OCI-LY1 (cell line): ENCODE measurements around the gene GP1BB.

ENCODE experiments used
- H2AFZ ChIP-seq: fragments of 200-600 bp; sonication (generic), shearing (Covaris generic); 2 replicates; pipeline ENCODE4 v1.6.0; 2014; ENCODE audit warnings: antibody characterized with exemption, mild to moderate bottlenecking, low read length
- H3F3A ChIP-seq: fragments of 200-600 bp; sonication (generic), shearing (Covaris generic); 2 replicates; pipeline ENCODE4 v1.6.0; 2014; ENCODE audit warnings: mild to moderate bottlenecking, antibody characterized with exemption, low read length, moderate library complexity; ENCODE audit not compliant: insufficient read depth
- H3K27ac ChIP-seq: fragments of 200-600 bp; sonication (generic); 2 replicates; pipeline ENCODE4 v1.5.1; 2014; ENCODE audit warnings: low read length, mixed run types, mild to moderate bottlenecking, low read depth; ENCODE audit not compliant: poor library complexity, severe bottlenecking
- H3K27me3 ChIP-seq: fragments of 200-600 bp; sonication (generic); 2 replicates; pipeline ENCODE4 v1.6.0; 2014; ENCODE audit warnings: antibody characterized with exemption, mild to moderate bottlenecking, low read length, moderate library complexity; ENCODE audit not compliant: insufficient read depth
- H3K36me3 ChIP-seq: fragments of 200-600 bp; sonication (generic); 2 replicates; pipeline ENCODE4 v1.6.1; 2014; ENCODE audit warnings: mild to moderate bottlenecking, antibody characterized with exemption, low read length, moderate library complexity, mixed read lengths; ENCODE audit not compliant: insufficient read depth
- H3K4me1 ChIP-seq: fragments of 200-600 bp; sonication (generic); 2 replicates; pipeline ENCODE4 v1.5.1; 2014; ENCODE audit warnings: mild to moderate bottlenecking, low read length, moderate library complexity; ENCODE audit not compliant: insufficient read depth, severe bottlenecking
- H3K4me2 ChIP-seq: fragments of 200-600 bp; sonication (generic), shearing (Covaris generic); 2 replicates; pipeline ENCODE4 v1.6.1; 2014; ENCODE audit warnings: low read length
- H3K4me3 ChIP-seq: fragments of 200-600 bp; sonication (generic); 2 replicates; pipeline ENCODE4 v1.5.1; 2014; ENCODE audit warnings: low read length, low read depth, mild to moderate bottlenecking, mixed read lengths; ENCODE audit not compliant: poor library complexity, severe bottlenecking
- H3K79me2 ChIP-seq: fragments of 200-600 bp; shearing (Covaris generic); 2 replicates; pipeline ENCODE4 v1.6.1; 2016; ENCODE audit warnings: mixed run types, low read length, mixed read lengths; ENCODE audit not compliant: insufficient read depth
- H3K9ac ChIP-seq: fragments of 200-600 bp; sonication (generic), shearing (Covaris generic); 2 replicates; pipeline ENCODE4 v1.6.1; 2014; ENCODE audit warnings: mild to moderate bottlenecking, low read length, mixed read lengths
- H3K9me2 ChIP-seq: fragments of 200-600 bp; sonication (generic), shearing (Covaris generic); 2 replicates; pipeline ENCODE4 v1.6.1; 2014; ENCODE audit warnings: low read depth, mild to moderate bottlenecking, low read length, mixed read lengths
- H3K9me3 ChIP-seq: fragments of 200-600 bp; shearing (Covaris generic); 2 replicates; pipeline ENCODE4 v1.6.1; 2014; ENCODE audit warnings: low read length, mixed read lengths
- H4K20me1 ChIP-seq: fragments of 200-600 bp; sonication (generic), shearing (Covaris generic); 2 replicates; pipeline ENCODE4 v1.6.0; 2016; ENCODE audit warnings: mild to moderate bottlenecking, low read length; ENCODE audit not compliant: insufficient read depth
- EZH2 ChIP-seq: fragments of 200-600 bp; sonication (generic), shearing (Covaris generic); IDR thresholded peaks from 2 replicates; pipeline ENCODE4 v1.8.0; 2017; ENCODE audit warnings: borderline replicate concordance, mixed run types, mild to moderate bottlenecking, antibody characterized with exemption, low read length, moderate library complexity, mixed read lengths
- TF ChIP-seq, protein P1 (sequence below): fragments of 200-600 bp; sonication (generic), shearing (Covaris generic); IDR thresholded peaks from 2 replicates; pipeline ENCODE4 v1.5.1; 2017; ENCODE audit warnings: mild to moderate bottlenecking, antibody characterized with exemption, low read length, moderate library complexity, mixed read lengths

GP1BB gene

DNA sequence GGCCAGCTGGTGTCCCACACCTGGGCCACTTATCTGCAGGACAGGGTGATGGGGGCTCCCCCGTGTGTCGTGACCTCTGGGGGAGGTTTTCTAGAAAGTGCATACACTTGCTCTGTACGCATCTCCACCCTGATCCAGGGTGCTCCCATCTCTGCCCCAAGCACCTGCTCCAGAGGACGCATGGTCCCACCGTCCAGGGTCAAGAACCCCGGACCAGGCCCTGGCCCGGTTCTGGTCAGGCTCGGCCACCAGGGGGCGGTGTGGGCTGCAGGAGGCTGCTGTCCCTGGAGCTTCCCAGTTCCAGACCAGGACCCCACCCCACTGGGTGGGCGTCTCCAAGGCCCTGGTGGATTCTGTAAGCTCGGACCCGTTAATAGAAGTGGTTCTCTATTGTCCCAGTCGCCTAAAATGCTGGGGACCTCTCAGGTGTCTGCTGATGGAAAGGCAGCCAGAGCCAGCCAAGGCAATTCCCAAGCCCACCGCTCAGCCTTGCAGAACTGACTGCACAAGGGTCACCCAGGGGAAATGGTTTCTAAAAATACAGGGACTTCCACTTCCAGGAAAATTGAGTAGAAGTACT is 43.7 kb upstream of the GP1BB start:
- H3K4me3 ChIP-seq, result no peak overlapping the region
- no peaks in the 10 kb centered on the region for H3F3A ChIP-seq
- no peaks in the 10 kb centered on the region for H3K79me2 ChIP-seq
- no peaks in the 10 kb centered on the region for H3K4me1 ChIP-seq
- TF ChIP-seq, protein P1, sequence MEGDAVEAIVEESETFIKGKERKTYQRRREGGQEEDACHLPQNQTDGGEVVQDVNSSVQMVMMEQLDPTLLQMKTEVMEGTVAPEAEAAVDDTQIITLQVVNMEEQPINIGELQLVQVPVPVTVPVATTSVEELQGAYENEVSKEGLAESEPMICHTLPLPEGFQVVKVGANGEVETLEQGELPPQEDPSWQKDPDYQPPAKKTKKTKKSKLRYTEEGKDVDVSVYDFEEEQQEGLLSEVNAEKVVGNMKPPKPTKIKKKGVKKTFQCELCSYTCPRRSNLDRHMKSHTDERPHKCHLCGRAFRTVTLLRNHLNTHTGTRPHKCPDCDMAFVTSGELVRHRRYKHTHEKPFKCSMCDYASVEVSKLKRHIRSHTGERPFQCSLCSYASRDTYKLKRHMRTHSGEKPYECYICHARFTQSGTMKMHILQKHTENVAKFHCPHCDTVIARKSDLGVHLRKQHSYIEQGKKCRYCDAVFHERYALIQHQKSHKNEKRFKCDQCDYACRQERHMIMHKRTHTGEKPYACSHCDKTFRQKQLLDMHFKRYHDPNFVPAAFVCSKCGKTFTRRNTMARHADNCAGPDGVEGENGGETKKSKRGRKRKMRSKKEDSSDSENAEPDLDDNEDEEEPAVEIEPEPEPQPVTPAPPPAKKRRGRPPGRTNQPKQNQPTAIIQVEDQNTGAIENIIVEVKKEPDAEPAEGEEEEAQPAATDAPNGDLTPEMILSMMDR, result peak; percentile 79
- no peak for TF ChIP-seq EZH2
- H4K20me1 ChIP-seq, result no peaks in the 10 kb centered on the region
- peaks cover 7% of the 10 kb centered on the region; the same call in 1 of the 2 replicates for H3K27me3 ChIP-seq
- no peak overlapping the region for H3K4me2 ChIP-seq
- no peaks in the 10 kb centered on the region for H3K9me2 ChIP-seq
- no peak overlapping the region for H3K9ac ChIP-seq
- no peak overlapping the region for H2AFZ ChIP-seq
- no peaks in the 10 kb centered on the region; the same call in 1 of the 2 replicates for H3K36me3 ChIP-seq
- H3K27ac ChIP-seq, result no peak overlapping the region
- H3K9me3 ChIP-seq, result 0 out of 2 replicates have a peak, but pooled peaks cover 8% of the 10 kb centered on the region

DNA sequence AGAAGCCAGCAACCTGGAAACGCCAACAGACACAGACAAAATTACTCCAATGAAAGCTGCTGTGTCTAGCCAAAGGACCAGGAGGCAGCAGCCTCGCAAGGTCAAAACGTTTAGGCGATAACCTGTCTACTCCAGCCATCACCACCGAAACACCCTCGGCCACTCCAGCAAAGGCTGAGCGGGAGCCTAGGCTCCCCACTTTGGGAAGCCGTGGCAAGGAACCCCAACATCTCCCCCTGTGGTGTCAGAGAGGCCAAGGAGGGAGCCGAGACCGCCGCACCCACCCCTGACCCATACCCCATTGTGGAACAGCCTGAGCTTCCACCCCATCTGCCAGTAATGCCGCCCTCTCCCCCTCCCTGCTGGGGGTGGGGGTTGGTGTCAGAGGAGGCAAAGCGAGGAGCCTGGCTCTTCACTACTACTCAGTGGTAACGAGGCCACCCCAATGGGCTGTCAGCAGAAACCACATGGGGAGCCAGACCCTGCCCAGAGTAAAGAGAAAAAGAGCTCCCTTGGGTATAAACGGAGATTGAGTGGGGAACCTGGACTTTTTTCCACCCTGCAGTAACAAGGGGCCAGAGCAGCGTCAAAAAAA is 43.0 kb upstream of the GP1BB start:
- no peaks in the 10 kb centered on the region for H3F3A ChIP-seq
- no peak overlapping the region for H3K4me2 ChIP-seq
- no peaks in the 10 kb centered on the region for H3K79me2 ChIP-seq
- H3K9ac ChIP-seq, result no peak overlapping the region
- H3K9me3 ChIP-seq, result 0 out of 2 replicates have a peak, but pooled peaks cover 8% of the 10 kb centered on the region
- TF ChIP-seq EZH2, result no peak
- TF ChIP-seq, protein P1, result no peak
- H3K27me3 ChIP-seq, result peaks cover 7% of the 10 kb centered on the region; the same call in 1 of the 2 replicates
- no peaks in the 10 kb centered on the region; the same call in 1 of the 2 replicates for H3K36me3 ChIP-seq
- H4K20me1 ChIP-seq, result no peaks in the 10 kb centered on the region
- H3K27ac ChIP-seq, result no peak overlapping the region
- no peaks in the 10 kb centered on the region for H3K9me2 ChIP-seq
- H3K4me3 ChIP-seq, result no peak overlapping the region
- no peak overlapping the region for H2AFZ ChIP-seq
- H3K4me1 ChIP-seq, result no peaks in the 10 kb centered on the region

DNA sequence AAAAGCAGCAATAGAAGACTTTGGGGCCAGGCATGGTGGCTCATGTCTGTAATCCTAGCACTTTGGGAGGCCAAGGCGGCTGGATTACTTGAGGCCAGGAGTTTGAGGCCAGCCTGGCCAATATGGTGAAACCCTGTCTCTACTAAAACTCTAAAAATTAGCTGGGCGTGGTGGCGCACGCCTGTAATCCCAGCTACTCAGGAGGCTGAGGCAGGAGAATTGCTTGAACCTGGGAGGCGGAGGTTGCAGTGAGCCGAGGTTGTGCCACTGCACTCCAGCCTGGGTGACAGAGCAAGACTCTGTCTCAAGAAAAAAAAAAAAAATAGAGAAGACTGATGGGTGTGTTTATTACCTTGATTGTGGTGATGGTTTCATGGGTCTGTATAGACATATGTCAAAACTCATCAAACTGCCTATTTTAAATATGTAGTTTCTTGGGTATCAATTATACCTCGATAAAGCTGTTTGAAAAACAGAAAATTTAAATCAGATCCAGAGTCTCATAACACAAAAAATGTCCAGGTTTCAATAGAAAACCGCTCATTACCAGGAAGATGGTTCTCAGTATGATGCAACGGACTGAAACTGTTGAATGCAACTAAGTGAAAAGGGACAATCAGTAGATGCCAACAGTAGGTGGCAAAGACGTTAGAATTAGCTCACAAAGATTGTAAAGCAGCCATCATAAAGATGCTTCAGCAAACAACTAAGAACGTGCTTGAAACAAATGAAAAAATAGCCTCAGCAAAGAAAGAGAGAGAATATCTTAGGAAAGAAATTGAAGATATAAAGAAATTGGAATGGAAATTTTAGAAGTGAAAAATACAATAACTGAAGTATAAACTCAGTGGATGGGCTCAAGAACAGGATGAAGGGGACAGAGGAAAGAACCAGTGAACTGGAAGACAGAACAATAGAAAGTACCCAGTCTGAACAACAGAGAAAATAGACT is 42.2 kb upstream of the GP1BB start:
- no peak overlapping the region for H2AFZ ChIP-seq
- 0 out of 2 replicates have a peak, but pooled peaks cover 8% of the 10 kb centered on the region for H3K9me3 ChIP-seq
- peaks cover 7% of the 10 kb centered on the region; the same call in 1 of the 2 replicates for H3K27me3 ChIP-seq
- no peaks in the 10 kb centered on the region for H3K9me2 ChIP-seq
- no peak overlapping the region for H3K4me3 ChIP-seq
- H3K79me2 ChIP-seq, result no peaks in the 10 kb centered on the region
- H3F3A ChIP-seq, result no peaks in the 10 kb centered on the region
- TF ChIP-seq, protein P1, result no peak
- no peak for TF ChIP-seq EZH2
- no peaks in the 10 kb centered on the region for H3K4me1 ChIP-seq
- H3K9ac ChIP-seq, result no peak overlapping the region
- no peak overlapping the region for H3K27ac ChIP-seq
- no peaks in the 10 kb centered on the region for H4K20me1 ChIP-seq
- H3K4me2 ChIP-seq, result no peak overlapping the region
- no peaks in the 10 kb centered on the region; the same call in 1 of the 2 replicates for H3K36me3 ChIP-seq
